ENCODE measurements around the gene MAOA.
"Not testable (repeated sequence)": the region's sequence is repeated elsewhere in the genome, so short reads cannot be mapped to it uniquely, and the experiment has no call there.

Gene MAOA

GRCh38 chrX:43661521-43662240 is 5.6 kb downstream of the MAOA start:
- in situ Hi-C loops (cut with HindIII; ENCODE audit: low sequenced_read_pairs): no loop called here

- in situ Hi-C loops (cut with HindIII; ENCODE audit: low sequenced_read_pairs): no loop called here
Observed at GRCh38 chrX:43663173-43663572, 7.1 kb downstream of the MAOA start.

- in situ Hi-C loops (cut with HindIII; ENCODE audit: low sequenced_read_pairs): no loop called here
Observed at GRCh38 chrX:43664258-43664657, 8.2 kb downstream of the MAOA start.

GRCh38 chrX:43664708-43665107 is 8.6 kb downstream of the MAOA start:
- in situ Hi-C loops (cut with HindIII; ENCODE audit: low sequenced_read_pairs): loop anchor here (5.0 kb wide), 1 partner anchor 72 kb away; no protein-coding TSS in a partner anchor

- in situ Hi-C loops (cut with HindIII; ENCODE audit: low sequenced_read_pairs): loop anchor here (5.0 kb wide), 1 partner anchor 74 kb away; no protein-coding TSS in a partner anchor
Observed at GRCh38 chrX:43666311-43666912, 10.3 kb downstream of the MAOA start.

GRCh38 chrX:43675965-43676628 is 20.0 kb downstream of the MAOA start:
- in situ Hi-C loops (cut with HindIII; ENCODE audit: low sequenced_read_pairs): not testable (repeated sequence)

GRCh38 chrX:43676971-43677572 is 21.0 kb downstream of the MAOA start:
- in situ Hi-C loops (cut with HindIII; ENCODE audit: low sequenced_read_pairs): no loop called here

GRCh38 chrX:43677993-43678392 is 21.9 kb downstream of the MAOA start:
- in situ Hi-C loops (cut with HindIII; ENCODE audit: low sequenced_read_pairs): no loop called here

- in situ Hi-C loops (cut with HindIII; ENCODE audit: low sequenced_read_pairs): no loop called here
Observed at GRCh38 chrX:43679058-43679457, 23.0 kb downstream of the MAOA start.

- in situ Hi-C loops (cut with HindIII; ENCODE audit: low sequenced_read_pairs): no loop called here
Observed at GRCh38 chrX:43679778-43680177, 23.7 kb downstream of the MAOA start.

GRCh38 chrX:43682726-43683125 is 26.6 kb downstream of the MAOA start:
- in situ Hi-C loops (cut with HindIII; ENCODE audit: low sequenced_read_pairs): no loop called here

- in situ Hi-C loops (cut with HindIII; ENCODE audit: low sequenced_read_pairs): no loop called here
Observed at GRCh38 chrX:43685221-43685620, 29.1 kb downstream of the MAOA start.

- in situ Hi-C loops (cut with HindIII; ENCODE audit: low sequenced_read_pairs): no loop called here
Observed at GRCh38 chrX:43688586-43688985, 32.5 kb downstream of the MAOA start.

GRCh38 chrX:43693602-43694406 is 37.7 kb downstream of the MAOA start:
- in situ Hi-C loops (cut with HindIII; ENCODE audit: low sequenced_read_pairs): no loop called here

- in situ Hi-C loops (cut with HindIII; ENCODE audit: low sequenced_read_pairs): no loop called here
Observed at GRCh38 chrX:43699475-43699874, 43.4 kb downstream of the MAOA start.

GRCh38 chrX:43702079-43702524 is 46.0 kb downstream of the MAOA start:
- in situ Hi-C loops (cut with HindIII; ENCODE audit: low sequenced_read_pairs): no loop called here

- in situ Hi-C loops (cut with HindIII; ENCODE audit: low sequenced_read_pairs): no loop called here
Observed at GRCh38 chrX:43702660-43703059, 46.6 kb downstream of the MAOA start.

GRCh38 chrX:43703211-43703791 is 47.2 kb downstream of the MAOA start:
- in situ Hi-C loops (cut with HindIII; ENCODE audit: low sequenced_read_pairs): no loop called here

GRCh38 chrX:43706786-43707370 is 50.8 kb downstream of the MAOA start:
- in situ Hi-C loops (cut with HindIII; ENCODE audit: low sequenced_read_pairs): no loop called here

Data from endothelial cell of hepatic sinusoid (primary cell).